ENCODE measurements around the gene ANP32E.

DNA sequence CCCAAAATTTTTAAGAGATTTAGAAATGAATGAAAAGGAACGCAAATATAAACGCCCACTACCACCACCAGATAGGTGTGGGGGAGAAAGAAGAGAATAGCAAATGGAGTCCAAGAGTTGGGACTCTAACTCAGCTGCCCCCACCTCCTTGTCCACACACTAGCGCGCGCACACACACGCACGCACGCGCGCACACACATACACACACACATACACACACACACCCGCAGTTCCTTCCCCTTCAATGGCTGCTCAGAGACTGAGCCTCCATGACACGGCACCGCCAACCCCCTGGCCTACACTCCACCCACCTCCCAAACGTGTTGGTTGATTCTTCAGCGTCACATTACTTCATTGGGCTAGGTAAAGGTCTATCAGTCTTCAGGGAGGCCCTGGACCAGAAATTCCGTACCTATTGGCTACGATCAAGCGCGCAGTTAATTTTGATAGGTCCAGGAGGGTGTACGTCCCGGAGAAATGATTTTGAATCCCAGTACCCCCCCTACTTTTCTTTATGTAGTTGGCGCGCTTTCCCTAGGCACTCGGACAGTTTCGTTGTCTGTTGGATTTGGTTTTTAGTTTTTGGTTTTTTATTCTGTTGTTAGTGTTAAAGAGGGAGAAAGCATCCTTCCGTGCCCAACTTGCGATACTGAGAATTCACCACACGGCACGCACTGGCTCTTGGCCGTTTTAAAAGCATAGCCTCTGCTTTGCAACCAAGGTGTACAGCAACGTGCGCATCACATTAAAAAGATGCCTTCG lies at the start of gene ANP32E:
- TF ChIP-seq, protein P1, sequence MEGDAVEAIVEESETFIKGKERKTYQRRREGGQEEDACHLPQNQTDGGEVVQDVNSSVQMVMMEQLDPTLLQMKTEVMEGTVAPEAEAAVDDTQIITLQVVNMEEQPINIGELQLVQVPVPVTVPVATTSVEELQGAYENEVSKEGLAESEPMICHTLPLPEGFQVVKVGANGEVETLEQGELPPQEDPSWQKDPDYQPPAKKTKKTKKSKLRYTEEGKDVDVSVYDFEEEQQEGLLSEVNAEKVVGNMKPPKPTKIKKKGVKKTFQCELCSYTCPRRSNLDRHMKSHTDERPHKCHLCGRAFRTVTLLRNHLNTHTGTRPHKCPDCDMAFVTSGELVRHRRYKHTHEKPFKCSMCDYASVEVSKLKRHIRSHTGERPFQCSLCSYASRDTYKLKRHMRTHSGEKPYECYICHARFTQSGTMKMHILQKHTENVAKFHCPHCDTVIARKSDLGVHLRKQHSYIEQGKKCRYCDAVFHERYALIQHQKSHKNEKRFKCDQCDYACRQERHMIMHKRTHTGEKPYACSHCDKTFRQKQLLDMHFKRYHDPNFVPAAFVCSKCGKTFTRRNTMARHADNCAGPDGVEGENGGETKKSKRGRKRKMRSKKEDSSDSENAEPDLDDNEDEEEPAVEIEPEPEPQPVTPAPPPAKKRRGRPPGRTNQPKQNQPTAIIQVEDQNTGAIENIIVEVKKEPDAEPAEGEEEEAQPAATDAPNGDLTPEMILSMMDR (IDR thresholded peaks at IDR 0.05), result peak; percentile 11 to 62 (median 52)
- peak; percentile 96 to 98 (median 97) for TF ChIP-seq POLR2AphosphoS5 (IDR thresholded peaks at IDR 0.05)
